ENCODE data around the gene MYLK4. TPM values are rescaled to one million over a fixed set of nuclear protein-coding genes. Genes with fewer than 3 reads are reported as not detected.

Gene MYLK4
- total RNA-seq, 1 experiment from 2014 or later = 1.6 TPM

DNA sequence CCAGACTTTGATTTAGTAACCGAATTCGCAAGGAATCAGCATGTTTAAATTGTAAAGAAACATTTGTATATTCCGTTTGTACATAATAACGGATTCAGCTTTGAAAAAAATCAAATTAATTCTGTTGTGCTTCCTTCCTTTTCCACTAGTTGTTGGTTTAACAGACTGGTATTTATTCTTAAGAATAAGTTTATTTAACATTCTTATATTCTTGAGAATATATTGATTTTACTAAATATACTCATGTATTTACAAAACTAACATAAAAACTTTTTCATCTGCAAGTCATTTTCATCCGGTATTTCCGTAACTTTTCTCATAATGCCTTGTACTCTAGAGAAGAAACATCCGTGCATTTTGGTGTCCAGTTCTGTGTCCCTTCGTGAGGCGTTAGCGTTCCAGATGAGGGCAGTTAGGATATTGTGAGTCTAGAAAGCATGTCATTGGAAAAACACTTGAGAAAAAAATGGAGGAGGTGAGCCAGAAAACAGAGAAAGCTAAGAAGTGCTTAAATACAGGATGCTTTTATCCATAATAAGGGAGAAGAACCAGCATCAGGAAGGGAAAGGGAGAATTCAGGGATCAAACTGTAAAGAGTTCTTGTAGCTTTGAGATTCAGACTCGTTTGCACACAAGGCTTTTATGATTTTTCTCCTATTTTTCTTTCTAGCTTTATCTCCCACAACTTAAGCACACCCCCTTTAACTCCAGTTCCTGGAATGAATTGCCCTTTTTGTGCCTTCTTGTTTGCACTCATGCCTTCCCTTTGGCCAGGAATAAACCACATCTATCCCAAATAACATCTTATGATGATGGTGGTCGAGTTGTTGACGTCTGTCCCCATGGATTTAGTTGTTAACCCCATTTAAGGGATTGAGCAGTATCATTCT lies 16.3 kb upstream of the MYLK4 start:
- H2AFZ ChIP-seq = no peak overlapping the region
- no TSS peak for BruUV-seq (replicated peaks)
- TF ChIP-seq, protein P1, sequence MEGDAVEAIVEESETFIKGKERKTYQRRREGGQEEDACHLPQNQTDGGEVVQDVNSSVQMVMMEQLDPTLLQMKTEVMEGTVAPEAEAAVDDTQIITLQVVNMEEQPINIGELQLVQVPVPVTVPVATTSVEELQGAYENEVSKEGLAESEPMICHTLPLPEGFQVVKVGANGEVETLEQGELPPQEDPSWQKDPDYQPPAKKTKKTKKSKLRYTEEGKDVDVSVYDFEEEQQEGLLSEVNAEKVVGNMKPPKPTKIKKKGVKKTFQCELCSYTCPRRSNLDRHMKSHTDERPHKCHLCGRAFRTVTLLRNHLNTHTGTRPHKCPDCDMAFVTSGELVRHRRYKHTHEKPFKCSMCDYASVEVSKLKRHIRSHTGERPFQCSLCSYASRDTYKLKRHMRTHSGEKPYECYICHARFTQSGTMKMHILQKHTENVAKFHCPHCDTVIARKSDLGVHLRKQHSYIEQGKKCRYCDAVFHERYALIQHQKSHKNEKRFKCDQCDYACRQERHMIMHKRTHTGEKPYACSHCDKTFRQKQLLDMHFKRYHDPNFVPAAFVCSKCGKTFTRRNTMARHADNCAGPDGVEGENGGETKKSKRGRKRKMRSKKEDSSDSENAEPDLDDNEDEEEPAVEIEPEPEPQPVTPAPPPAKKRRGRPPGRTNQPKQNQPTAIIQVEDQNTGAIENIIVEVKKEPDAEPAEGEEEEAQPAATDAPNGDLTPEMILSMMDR (conservative IDR thresholded peaks at IDR 0.05) = no peak; the same call in 1 of the 2 replicates
- no peak for TF ChIP-seq EZH2 (IDR thresholded peaks at IDR 0.05; ENCODE audit: low read depth)
- H3K9me2 ChIP-seq (ENCODE audit: insufficient read depth) = no peaks in the 10 kb centered on the region
- no peak for DNase-seq
- peak overlapping the region; percentile 83 for H3K4me3 ChIP-seq
- H3K27me3 ChIP-seq (ENCODE audit: insufficient read depth, low read depth) = no peaks in the 10 kb centered on the region
- intact Hi-C loops (cut with micrococcal nuclease; ENCODE audit: unreplicated experiment) = loop anchor here (5.0 to 10.0 kb wide), 4 partner anchors 298 to 1172 kb away; partner anchors contain the start of genes GMDS and RIPK1
- H3K27ac ChIP-seq = no peak overlapping the region
- CTCF ChIA-PET = interaction anchor here (0.7 kb wide), 1 partner anchor 167 kb away, joined by 12 read pairs; no protein-coding TSS in a partner anchor
- H3F3A ChIP-seq (ENCODE audit: insufficient read depth, low read depth) = peaks cover 6% of the 10 kb centered on the region
- H4K20me1 ChIP-seq (ENCODE audit: insufficient read depth) = peaks cover 20% of the 10 kb centered on the region; the same call in 1 of the 2 replicates
- peaks cover 60% of the 10 kb centered on the region for H3K79me2 ChIP-seq (ENCODE audit: low read depth)
- peak overlapping the region; percentile 93 for H3K4me2 ChIP-seq
- peaks cover 13% of the 10 kb centered on the region for H3K4me1 ChIP-seq (replicated peaks; ENCODE audit: insufficient read depth)
- 0 out of 2 replicates have a peak, but pooled peaks cover 4% of the 10 kb centered on the region for H3K36me3 ChIP-seq (ENCODE audit: low read depth)
- no peaks in the 10 kb centered on the region for H3K9me3 ChIP-seq (ENCODE audit: insufficient read depth, low read depth)
- POLR2A ChIA-PET (ENCODE audit: unreplicated experiment) = no interaction called here

DNA sequence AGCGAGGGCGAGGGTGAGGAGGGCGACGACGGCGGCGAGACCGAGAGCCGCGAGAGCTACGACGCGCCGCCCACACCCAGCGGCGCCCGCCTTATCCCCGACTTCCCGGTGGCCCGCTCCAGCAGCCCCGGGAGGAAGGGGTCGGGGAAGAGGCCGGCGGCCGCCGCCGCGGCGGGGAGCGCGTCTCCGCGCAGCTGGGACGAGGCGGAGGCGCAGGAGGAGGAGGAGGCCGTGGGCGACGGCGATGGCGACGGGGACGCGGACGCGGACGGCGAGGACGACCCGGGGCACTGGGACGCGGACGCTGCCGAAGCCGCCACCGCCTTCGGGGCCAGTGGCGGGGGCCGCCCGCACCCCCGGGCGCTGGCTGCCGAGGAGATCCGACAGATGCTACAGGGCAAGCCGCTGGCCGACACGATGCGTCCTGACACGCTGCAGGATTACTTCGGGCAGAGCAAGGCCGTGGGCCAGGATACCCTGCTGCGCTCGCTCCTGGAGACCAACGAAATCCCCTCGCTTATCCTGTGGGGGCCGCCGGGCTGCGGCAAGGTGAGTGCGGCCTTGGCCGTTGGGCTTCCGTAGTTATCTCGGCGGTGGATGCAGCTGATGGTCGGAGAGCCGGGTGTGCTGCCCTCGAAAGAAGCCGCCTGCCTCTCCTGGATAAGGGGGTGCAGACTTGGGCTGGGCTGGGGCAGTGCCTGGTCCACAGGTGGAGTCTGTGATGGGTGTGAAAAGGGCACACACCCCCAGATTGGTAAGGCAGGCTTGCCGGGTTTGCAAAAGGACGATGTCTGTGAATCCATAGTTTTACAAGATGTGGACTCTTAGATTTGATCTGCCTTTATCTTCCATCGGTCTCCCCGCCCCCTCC lies 15.4 kb upstream of the MYLK4 start:
- Histone ChIP-seq H3K27me3 (ENCODE audit: insufficient read depth, low read depth) (no peaks in the 10 kb centered on the region), H3K4me1 (replicated peaks; ENCODE audit: insufficient read depth) (peaks cover 13% of the 10 kb centered on the region), H3K4me2 (peak overlapping the region; percentile 93), H3K79me2 (ENCODE audit: low read depth) (peaks cover 51% of the 10 kb centered on the region), H3K4me3 (peak overlapping the region; percentile 83), H2AFZ (peak overlapping the region; percentile 27; the same call in 1 of the 2 replicates), H3K36me3 (ENCODE audit: low read depth) (no peaks in the 10 kb centered on the region), H3K9me3 (ENCODE audit: insufficient read depth, low read depth) (no peaks in the 10 kb centered on the region), H4K20me1 (ENCODE audit: insufficient read depth) (peaks cover 20% of the 10 kb centered on the region; the same call in 1 of the 2 replicates), H3K27ac (peak overlapping the region; percentile 63), H3F3A (ENCODE audit: insufficient read depth, low read depth) (peaks cover 6% of the 10 kb centered on the region), H3K9me2 (ENCODE audit: insufficient read depth) (no peaks in the 10 kb centered on the region)
- POLR2A ChIA-PET (ENCODE audit: unreplicated experiment) = interaction anchor here (0.6 to 1.1 kb wide), 4 partner anchors 76 to 1656 kb away, joined by 3 to 8 read pairs (median 5); partner anchors contain the start of gene SERPINB1
- intact Hi-C loops (cut with micrococcal nuclease; ENCODE audit: unreplicated experiment) = loop anchor here (2.0 to 10.0 kb wide), 5 partner anchors 73 to 1171 kb away; partner anchors contain the start of genes GMDS and RIPK1
- BruUV-seq (replicated peaks) = no TSS peak
- TF ChIP-seq EZH2 (IDR thresholded peaks at IDR 0.05; ENCODE audit: low read depth) = no peak
- TF ChIP-seq, protein P1 (conservative IDR thresholded peaks at IDR 0.05) = no peak
- CTCF ChIA-PET = interaction anchor here (0.6 to 0.7 kb wide), 2 partner anchors 168 to 605 kb away, joined by 3 to 12 read pairs; no protein-coding TSS in a partner anchor
- peak in 1 of 2 experiments; percentile 59 for DNase-seq
